HG03280 (cell line): ENCODE data around the gene MTFR1L.

ENCODE experiments used
- ATAC-seq: cut with Tn5 transposase; IDR thresholded peaks from one replicate; pipeline ENCODE4 v1.9.1; 2021; ENCODE audit warnings: mild to moderate bottlenecking, moderate library complexity; ENCODE audit not compliant: unreplicated experiment

The MTFR1L gene

DNA sequence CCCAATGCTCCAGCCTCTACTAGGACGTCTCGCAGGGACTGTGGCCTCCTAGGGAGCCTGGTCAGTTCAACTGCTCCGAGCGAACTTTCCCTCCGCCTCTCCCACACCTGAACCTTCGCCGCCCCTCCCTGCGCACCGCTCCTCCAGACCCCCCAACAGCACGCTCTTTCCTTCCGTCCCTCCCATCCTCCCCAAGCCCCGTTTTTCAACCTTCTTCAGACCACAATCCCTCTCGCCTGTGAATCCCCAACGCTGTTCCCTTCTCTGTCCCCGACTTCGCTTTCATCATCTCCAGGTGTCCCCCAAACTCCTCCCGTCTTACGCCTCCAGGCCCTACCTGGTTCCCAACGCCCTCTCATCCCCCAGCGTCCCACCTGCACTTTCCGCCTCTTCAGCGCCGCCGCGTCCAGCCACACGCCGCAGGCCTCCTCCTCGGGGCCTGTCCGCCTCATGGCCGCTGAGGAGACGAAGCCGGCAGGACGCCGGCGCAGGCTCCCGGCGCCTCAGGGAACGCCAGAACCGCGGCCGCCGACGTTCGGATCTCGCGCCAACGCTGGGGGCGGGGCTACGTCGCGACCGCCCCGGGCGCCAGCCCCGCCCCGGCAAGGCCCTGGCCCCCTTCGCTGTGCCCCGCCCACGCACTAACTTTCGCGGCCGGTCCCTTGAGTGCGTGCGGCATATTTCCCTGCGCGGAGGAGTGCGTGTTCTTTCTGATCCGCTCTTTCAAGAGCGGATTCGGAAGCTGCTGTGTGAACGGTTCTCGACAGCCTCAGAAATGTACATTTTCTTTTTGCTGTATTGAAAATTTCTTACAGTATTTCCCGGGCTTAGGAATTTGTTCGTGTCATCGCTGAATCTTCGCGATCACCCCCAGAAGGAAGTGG is 39.4 kb downstream of the MTFR1L start, which contains the start of gene AUNIP:
TSS of gene AUNIP (minus strand) at position 552 of the 884 bp plus-strand sequence. CDS start at position 452, 100 bp downstream.
- ATAC-seq, result peak; percentile 82

DNA sequence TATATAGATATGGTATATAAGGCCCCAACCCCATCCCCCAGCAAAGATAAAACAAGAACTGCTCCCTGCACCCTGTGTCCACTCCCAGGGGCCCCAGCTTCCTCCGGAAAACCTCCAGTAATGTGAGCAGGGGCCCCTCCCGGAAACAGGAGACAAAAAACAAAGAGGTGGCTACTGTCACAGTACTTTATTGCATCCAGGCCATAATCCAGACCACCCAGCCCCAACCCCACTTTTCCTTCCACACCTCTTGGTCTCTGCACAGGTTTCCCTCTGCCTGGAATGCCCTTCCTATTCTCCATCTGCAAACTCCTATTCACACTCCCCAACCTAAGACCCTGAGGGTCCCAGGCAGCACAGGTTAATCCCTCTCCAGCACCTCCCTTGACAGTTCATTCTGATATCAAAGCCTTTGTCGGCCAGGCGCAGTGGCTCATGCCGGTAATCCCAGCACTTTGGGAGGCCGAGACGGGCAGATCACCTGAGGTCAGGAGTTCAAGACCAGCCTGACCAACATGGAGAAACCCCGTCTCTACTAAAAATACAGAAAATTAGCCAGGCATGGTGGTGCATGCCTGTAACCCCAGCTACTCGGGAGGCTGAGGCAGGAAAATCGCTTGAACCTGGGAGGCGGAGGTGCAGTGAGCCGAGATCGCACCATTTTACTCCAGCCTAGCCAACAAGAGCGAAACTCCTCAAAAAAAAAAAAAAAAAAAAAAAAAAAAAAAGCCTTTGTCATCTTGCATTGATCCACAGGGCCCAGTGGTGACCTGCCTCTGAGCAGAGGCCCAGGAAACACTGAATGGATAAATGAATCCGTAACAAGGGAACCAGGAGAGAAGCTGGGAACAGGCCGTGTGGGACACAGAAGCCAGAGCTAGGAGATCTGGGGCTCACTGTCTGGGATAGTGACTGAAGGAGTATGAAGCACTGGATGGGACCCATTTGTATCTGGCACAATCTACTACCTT is 41.8 kb downstream of the MTFR1L start:
- no peak for ATAC-seq

DNA sequence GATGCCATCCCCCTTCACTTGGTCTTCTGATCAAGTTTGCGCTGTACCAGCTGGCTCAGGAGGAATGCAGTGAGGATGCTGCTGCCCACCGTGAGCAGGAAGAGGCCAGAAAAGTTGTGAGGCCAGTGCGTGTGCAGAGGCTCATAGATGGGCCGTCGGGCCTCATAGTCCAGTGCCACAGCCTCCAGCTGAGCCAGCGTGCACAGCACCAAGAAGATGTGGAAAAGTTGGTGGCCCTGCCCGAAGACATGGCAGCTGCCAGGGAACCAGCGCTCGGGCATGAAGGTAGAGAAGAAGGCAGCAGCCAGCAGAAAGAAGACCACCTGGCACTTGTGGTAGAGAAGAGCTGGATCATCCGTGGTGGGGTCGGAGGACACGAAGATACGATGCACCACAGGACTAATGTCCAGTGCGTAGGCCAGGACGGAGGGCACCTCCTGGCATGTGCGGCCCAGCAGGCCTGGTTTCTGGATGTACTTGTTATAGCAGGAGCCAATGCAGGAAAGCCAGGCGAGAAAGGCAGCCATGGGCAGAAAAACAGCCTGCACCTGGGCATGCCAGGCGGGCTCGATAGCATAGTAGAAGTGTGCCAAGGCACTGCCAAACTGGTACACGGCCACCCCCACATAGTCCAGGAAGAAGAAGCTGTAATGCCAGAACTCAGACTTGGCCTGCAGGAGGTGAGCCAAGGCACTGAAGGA is 43.2 kb downstream of the MTFR1L start:
- ATAC-seq, result no peak

DNA sequence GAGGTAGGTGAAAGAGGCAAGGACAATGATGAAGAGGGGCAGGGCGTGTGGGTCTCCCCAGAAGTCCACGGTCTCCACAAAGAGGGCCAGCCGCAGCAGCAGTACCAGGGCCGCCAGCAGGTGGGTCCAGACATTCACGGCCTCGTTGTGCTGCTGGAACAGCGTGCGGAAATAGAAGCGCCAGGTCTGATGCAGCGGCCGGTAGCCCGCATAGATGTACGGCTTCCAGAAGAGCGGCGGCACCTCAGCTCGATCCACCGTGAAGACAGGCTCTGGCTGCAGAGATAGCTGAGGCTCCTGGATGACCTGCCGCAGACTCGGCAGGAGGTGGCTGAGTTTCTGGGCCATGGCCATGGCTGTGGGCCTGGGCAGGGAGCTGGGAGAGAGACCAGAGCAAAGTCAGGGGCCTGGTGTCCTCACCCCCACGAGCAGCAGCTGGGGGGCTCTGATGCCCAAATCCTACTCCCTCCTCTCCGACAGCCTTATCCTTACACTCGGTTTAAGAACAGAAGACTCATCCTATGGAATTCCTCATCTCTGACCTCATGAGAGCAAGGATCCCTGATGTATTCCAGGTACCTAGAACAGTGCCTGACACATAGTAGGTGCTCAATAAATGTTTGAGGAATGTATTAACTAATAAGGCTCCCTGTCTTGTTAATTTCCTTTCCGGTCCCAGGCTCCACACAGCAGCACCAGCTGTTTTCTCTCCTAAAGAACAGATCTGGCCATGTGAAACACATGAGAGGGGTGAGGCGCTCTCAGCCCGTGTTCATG is 43.9 kb downstream of the MTFR1L start:
- no peak for ATAC-seq

DNA sequence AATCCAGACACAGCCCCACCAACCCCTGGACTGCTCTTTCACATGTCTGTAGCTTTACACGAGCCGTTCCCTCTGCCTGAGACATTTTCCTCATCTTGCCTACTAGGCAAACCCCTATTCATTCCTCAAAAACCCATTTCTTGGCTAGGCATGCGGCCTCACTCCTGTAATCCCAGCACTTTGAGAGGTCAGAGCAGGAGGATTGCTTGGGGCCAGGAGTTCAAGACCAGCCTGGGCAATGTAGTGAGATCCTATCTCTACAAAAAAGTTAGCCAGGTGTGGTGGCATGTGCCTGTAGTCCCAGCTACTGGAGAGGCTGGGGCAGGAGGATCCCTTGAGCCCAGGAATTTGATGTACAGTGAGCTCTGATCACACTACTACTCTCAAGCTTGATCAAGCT is 44.7 kb downstream of the MTFR1L start:
- no peak for ATAC-seq

DNA sequence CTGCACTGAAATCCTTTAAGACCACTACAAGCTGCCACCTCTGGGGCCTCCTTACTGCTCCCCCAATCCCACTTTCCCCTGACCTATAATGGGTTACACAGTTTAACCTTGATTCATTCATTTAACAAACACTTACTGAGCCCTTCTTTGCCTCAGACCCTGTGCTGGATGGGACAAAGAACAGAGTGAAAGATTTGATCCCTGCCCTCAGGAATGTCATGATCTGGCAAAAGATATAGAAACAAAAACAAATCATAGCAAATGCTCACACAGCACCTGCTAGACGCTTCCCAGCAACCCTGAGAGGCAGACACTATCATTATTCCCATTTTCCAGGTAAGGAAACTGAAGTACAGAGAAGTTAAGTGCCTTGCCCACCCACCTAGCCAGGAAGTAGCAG is 46.5 kb downstream of the MTFR1L start:
- ATAC-seq, result no peak

DNA sequence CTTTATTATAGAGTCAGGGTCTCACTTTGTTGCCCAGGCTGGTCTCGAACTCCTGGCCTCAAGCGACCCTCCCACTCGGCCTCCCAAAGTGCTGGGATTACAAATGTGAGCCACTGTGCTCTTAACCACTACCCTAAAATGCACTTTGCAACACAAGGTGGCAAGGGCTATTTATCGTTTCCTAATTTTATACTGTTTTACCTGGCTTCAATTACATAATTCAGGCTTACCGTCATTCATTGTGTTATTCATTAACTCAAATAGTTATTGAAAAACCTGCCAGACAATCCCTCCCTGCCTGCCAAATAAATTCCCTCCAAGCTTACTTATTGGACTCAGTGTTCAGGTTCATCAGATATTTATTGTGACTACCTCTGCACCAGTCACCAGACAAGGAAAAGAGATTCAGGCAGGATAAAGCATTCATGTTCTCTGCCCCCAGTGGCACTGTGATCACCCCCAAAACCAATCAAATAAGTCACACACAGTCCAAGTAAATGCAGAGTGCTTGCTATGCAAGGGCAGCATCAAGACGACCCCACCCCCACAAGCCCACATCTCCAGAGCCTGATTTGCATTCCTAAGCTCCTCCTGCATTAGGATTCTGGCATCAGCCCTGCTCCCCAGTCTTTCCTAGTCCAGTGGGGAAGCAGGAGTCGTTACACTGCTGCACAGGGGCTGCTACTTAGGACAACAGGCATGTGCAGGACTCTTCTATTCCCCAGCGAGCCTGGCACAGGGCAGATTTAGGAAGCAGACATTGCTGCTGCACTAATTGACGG is 47.6 kb downstream of the MTFR1L start:
- ATAC-seq, result no peak

DNA sequence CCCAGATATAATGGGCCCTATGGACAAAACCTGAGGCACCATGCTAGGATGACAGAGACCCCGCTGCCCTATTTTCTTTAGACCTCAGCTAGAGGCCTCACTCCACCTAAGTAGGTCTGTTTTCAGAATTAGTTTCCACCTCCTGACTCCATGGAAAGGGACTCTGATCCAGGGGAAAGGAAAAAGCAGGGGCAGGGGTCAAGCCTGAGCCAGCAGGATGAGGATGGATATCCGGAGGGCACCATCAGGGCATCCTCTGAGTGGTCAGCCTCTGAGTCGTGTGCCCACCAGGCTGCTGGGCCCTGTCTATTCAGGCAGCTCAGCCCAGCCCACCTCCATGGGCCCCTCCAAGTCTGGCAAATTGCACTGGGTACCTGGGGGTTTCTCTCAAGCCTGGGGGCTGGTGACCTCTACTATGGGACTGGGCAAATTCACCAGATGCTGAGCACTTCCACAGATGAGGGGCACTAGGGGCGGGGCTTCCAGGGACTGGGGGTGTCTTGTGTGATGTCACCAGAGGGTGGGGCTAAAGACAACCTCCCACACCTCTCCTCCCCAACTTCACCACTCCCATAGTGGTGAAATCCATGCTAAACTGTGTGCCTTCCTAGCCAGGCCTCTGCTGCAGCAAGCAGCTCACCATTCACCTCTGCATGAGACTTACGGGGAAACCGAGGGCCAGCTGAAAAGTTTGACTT is 50.3 kb downstream of the MTFR1L start:
- ATAC-seq, result no peak

DNA sequence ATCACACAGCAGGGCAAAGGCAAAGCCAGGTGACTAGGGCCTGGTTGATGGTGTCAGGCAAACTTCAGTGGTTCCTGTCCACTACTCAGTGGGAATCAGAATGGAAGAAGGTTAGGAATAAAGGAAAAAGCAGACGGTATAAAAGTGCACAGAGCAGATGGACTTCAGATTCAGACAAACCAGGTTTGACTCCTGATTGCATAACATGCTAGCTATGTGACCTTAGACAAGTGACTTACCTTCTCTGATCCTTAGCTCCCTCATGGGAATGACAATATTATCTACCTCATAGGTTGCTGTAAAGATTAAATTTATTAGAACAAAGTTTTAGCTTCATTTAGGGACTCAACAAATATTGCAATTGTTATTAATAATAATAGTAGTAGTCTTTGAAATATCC is 50.9 kb downstream of the MTFR1L start:
- ATAC-seq, result no peak

DNA sequence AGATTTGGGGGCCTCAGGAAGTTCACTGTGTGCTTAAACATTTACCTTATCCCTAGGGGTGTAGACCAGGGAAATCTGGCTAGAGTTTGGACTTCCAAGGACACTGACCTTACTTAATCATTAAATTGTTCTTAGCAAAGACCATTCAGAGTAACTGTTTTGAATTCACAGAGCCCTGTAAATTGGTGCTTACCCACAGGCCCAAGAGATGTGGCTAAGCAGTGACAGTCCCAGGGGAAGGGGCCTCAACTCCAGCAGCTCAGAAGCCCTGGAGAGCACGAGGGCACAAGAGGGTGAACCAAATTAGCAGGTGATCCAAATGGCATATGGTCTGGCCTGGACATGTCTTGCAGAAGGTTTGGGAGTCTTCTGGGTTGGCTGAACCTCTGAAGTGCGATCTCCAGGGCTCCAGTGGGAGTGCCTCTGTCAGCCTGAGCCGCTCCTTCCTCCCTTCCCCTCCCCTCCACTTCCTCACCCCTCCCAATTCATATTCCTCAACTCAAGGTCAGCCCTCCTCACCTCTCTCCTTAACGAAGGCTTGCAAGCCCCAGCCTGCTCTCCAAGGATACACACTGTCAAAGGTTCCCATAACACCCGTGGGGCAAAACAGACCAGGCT is 51.4 kb downstream of the MTFR1L start:
- no peak for ATAC-seq

DNA sequence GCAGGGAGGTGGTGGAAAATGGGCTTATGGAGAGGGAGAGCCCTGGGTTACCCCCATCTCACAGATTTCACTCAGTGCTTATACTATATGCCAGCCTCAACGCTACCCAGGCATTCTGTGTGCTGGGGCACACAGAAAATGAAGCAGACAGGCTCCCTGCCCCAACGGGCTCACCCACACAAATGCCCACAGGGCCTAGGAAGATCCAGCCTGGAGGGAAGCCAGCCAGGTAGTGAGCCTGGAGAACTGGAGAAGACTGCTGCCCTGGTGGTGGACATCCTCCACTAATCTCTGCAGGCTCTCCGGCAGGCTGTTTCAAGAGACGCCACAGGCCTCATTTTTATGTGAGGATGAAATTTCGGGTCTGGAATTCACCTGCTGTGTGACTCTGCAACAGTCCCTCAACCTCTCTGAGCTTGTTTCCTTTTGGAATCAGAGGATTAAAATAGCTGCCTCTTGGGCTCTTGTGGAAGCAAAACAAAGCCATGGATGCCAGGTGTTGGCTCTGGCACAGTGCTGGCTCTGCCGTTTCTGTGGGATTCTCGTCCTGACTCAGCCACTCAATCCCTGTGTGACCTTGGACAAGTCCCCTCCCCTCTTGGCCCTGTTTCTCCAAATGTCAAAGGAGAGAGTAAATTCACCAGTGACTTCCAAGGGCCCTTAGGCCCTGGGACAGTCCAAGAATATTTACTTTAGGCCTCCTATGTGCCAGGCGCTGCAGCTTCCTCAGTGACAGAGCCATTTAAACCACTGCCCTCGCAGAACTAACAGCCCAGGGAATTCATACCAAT is 52.1 kb downstream of the MTFR1L start:
- no peak for ATAC-seq

DNA sequence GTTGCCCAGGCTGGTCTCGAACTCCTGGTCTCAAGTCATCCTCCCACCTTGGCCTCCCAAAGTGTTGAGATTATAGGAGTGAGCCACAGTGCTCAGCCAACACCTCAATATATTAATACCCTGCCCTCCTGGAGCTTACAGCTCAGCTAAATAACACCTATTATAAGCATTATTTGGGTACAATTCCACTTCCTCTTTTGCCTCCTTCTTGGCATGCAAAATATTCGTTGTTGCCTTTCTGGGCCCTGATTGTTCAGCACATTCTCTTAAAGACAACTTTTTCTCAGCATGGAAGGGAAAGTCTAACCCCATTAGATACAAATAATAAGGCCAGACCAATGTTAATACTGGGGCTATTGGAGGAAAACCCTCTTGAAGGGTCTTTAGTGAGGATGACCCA is 53.0 kb downstream of the MTFR1L start:
- no peak for ATAC-seq

DNA sequence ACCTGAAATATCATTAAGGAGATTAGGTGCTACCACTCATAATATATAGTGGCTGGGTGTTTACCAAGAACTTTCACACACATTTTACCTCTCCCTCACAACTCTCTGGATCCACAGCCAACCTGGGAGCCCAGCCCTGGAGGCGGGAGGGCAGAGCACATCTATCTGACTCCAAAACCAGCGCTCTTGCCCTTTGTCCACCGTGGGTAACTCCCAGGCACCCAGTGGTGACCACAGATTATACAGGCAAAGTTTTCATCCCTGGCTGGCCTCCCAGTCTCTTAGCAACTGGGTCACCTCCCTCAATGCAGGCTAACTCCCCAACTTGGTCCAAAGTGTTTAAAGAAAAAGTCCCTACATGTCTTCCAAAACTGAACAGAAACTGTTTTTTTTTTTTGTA is 53.4 kb downstream of the MTFR1L start:
- no peak for ATAC-seq

DNA sequence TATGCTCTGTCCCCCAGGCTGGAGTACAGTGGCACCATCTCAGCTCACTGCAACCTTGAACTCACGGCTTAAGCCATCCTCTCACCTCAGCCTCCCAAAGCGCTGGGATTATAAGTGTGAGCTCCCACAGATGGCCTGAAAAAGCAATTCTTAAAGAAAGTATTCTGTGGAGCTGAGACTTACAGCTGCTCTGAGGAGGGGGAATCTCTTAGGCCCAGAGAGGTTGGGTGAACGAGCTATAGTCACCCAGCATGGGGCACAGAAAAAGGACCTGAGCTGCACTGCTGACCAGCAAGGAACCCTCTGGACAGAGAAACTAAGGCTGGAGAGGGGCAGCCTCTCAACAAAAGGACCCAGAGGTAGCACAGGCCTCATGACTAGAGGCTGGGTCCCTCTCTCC is 54.5 kb downstream of the MTFR1L start:
- no peak for ATAC-seq

DNA sequence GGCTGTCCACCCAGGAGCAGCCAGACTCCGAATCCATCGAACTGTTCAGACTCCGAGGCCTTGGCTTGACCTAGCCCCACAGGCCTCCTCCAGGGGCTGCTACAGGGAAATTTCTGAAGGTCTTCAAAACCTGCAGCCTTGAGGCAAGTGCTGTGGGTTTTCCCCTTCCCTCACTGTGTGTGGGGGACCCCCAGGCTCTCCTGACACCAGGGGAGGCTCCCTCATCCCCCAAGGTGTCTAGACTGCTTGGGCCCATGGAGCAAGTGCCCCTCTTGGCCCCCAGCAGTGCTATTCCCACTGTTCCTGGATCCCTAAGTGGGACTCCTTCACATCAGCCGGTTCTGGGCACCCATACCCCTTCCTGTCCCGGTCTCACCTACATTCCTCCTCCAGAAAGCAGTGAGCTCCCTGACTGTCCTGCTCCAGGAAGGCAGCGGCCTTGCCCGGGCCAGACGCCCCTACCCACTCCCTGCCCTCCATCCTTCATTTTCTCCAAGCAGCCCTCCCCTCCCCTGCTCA is 54.9 kb downstream of the MTFR1L start:
- no peak for ATAC-seq

DNA sequence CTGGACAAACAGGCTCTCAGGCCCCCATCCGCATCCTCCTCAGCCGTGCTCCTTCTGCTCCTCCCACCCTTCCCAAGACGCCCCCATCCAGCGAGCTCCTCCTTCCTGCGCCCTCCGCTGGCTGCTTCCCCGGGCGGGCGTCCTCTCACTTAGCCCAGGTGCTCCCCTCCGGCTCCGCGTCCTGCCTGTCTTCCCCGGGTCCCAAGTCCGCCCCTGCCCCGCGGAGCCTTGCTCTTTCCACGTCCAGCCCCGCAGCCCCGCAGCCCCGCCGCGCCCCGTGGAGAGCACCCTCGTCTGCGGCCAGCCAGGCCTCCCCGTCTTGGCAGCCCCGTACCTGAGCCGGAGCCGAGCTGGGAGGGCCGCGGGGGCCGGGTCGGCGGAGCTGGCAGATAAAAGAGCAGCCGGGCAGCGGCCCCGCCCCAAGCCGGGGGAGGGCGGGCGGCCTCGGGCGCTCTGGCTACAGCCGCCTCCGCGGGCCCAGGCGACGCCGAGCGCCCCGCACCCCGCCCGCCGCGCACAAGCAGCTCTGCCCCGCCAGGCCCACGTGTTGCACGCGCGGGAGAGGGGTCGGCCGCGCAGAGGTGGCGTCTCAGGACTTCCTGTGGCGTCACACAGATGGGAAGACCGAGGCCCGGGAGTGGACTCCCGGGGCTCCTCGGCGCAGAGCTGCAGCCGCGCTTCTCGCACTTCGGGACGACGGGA is 55.6 kb downstream of the MTFR1L start, which contains the start of gene PAQR7:
TSS of gene PAQR7 (minus strand) at position 555 of the 702 bp plus-strand sequence. CDS start 11,869 bp downstream, outside the sequence.
- peak; percentile 63 for ATAC-seq
